Measurements from ENCODE around the gene KRCC1.
A peak's percentile ranks its signal among the peaks of the same experiment; 100 is the strongest.

KRCC1 gene

DNA sequence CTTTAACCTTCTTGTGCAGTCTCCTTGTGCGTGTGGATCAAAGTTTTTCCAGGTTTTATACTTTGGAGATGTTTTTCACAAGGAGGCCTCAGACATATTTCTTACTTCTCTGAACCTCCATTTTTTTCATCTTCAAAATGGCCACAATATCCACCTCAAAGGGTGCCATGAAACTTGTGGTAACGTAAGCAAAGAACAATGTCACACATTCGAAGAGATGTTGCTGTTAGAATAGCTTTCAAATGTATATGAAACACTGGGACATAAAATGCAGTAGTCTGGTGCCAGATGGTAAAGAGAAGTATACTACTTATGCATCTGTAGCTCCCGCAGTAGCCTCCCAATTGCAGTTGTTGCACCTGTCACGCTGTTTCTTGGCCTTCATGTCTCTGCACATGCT is 2.6 kb upstream of the KRCC1 start:
- ATAC-seq (ENCODE audit: low read depth): no peak
- TF ChIP-seq CTCF (IDR thresholded peaks at IDR 0.05; ENCODE audit: poor library complexity, severe bottlenecking): no peak
- Histone ChIP-seq H3K27ac (ENCODE audit: poor library complexity, severe bottlenecking) (no peak overlapping the region), H3K4me3 (ENCODE audit: severe bottlenecking) (no peak overlapping the region), H3K4me1 (ENCODE audit: insufficient read depth, poor library complexity, severe bottlenecking) (peaks cover 9% of the 10 kb centered on the region), H3K36me3 (ENCODE audit: low read depth) (peaks cover 6% of the 10 kb centered on the region; the same call in 1 of the 2 replicates), H3K27me3 (ENCODE audit: insufficient read depth, poor library complexity, severe bottlenecking) (no peaks in the 10 kb centered on the region), H3K9me3 (ENCODE audit: severe bottlenecking) (no peaks in the 10 kb centered on the region)
- no peak for DNase-seq (ENCODE audit: low spot score)

DNA sequence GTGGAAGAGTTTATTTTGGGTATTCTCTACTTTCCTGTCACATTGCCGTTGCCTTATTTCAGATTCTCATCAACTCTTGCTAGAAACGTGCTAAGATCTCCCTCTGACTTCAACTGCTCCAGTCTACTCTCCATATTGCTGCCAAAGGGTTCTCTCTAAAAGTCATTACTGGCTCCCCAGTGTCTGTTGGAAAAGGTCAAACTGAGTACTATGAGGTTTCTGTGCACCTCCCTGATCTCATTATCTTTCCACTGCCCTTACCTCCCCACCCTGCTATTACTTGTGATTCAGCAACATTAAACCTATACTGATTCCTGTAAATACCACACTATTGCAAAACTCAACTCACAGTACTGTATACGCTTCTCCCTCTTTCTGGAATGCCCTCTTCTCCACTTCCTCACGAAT is 1.9 kb upstream of the KRCC1 start:
- DNase-seq (ENCODE audit: low spot score) (no peak), ATAC-seq (ENCODE audit: low read depth) (no peak)
- Histone ChIP-seq H3K4me3 (ENCODE audit: severe bottlenecking) (no peak overlapping the region), H3K27me3 (ENCODE audit: insufficient read depth, poor library complexity, severe bottlenecking) (no peaks in the 10 kb centered on the region), H3K36me3 (ENCODE audit: low read depth) (peaks cover 6% of the 10 kb centered on the region; the same call in 1 of the 2 replicates), H3K4me1 (ENCODE audit: insufficient read depth, poor library complexity, severe bottlenecking) (peaks cover 9% of the 10 kb centered on the region), H3K9me3 (ENCODE audit: severe bottlenecking) (no peaks in the 10 kb centered on the region), H3K27ac (ENCODE audit: poor library complexity, severe bottlenecking) (no peak overlapping the region)
- TF ChIP-seq CTCF (IDR thresholded peaks at IDR 0.05; ENCODE audit: poor library complexity, severe bottlenecking): no peak

DNA sequence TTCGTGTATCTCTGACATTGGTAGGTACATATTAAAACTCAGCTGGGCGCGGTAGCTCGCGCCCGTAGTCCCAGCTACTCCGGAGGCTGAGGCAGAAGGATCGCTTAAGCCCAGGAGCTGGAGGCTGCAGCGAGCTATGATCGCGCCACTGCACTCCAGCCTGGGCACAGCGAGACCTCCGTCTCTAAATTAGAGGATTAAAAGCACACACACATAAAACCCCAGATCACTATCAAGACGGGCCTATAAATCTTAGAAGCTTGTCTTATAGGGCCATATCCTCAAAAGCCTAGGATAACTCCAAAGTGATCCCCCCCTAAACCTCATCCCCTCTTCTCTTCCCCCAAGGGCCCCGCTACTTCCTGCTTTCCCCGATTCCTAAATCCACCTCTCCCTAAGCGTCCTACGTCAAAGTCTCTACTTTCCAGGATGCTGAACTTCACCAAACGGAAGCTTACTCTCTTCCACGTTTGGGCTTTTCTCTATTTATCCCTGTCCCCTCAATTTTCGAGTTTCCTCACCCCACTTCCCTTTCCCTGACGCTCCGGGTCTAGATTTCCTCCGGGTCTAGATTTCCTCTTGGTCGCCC is 707 bp downstream of the KRCC1 start:
- no peaks in the 10 kb centered on the region for H3K27me3 ChIP-seq (ENCODE audit: insufficient read depth, poor library complexity, severe bottlenecking)
- peak overlapping the region; percentile 83 for H3K4me3 ChIP-seq (ENCODE audit: severe bottlenecking)
- no peak for TF ChIP-seq CTCF (IDR thresholded peaks at IDR 0.05; ENCODE audit: poor library complexity, severe bottlenecking)
- H3K27ac ChIP-seq (ENCODE audit: poor library complexity, severe bottlenecking): peak overlapping the region; percentile 75
- H3K36me3 ChIP-seq (ENCODE audit: low read depth): peaks cover 6% of the 10 kb centered on the region; the same call in 1 of the 2 replicates
- DNase-seq (ENCODE audit: low spot score): no peak
- H3K9me3 ChIP-seq (ENCODE audit: severe bottlenecking): no peaks in the 10 kb centered on the region
- peaks cover 9% of the 10 kb centered on the region for H3K4me1 ChIP-seq (ENCODE audit: insufficient read depth, poor library complexity, severe bottlenecking)
- peak; percentile 9; the same call in 2 of the 3 replicates for ATAC-seq (ENCODE audit: low read depth)

DNA sequence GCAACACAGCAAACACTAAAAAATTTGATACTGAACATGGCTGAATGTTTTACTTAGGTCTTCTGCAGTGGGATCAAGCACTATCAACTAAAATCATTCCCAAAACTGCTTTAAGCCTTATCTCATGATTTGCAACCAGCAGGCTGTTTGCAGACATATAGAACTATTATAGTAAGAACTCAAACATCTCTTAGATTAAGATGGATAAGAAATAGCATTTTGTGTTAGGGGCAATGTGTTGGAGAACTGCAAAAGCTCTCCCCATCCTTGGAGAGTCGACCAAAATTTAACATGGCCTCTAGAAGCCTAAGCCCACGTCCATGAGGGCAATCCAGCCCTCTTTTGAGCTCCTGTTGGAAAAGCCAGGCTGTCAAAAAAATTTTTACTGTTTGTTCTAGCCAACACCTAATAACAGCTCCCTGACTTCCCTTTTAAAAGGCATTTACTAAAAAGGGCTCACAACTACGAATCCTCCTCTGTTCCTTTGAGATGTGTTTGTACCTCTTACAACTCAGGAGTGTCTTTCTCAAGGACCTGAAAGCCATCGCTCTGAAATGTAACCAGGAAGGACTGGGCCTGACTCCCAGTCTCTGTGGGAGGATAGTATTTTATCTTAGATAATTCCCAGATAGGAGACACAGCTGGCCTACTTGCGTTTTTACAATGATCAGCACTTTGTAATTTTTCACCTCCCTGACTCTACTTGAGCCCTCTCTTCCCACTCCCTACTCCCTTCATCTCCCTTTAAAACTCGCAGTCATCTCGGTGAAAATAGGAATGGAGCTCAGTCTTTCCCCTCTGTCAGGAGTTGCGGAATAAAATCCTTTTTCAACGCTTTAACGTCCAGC is 1.4 kb downstream of the KRCC1 start:
- Histone ChIP-seq H3K4me1 (ENCODE audit: insufficient read depth, poor library complexity, severe bottlenecking) (peaks cover 9% of the 10 kb centered on the region), H3K4me3 (ENCODE audit: severe bottlenecking) (peak overlapping the region; percentile 83), H3K9me3 (ENCODE audit: severe bottlenecking) (no peaks in the 10 kb centered on the region), H3K27me3 (ENCODE audit: insufficient read depth, poor library complexity, severe bottlenecking) (no peaks in the 10 kb centered on the region), H3K27ac (ENCODE audit: poor library complexity, severe bottlenecking) (peak overlapping the region; percentile 75), H3K36me3 (ENCODE audit: low read depth) (peaks cover 6% of the 10 kb centered on the region; the same call in 1 of the 2 replicates)
- no peak for DNase-seq (ENCODE audit: low spot score)
- ATAC-seq (ENCODE audit: low read depth): no peak
- TF ChIP-seq CTCF (IDR thresholded peaks at IDR 0.05; ENCODE audit: poor library complexity, severe bottlenecking): no peak
